NK-92 (cell line): ENCODE data around the gene TBC1D10A.

ENCODE experiments used
- DNase-seq: peaks from one replicate; lab custom pipeline; 2025; ENCODE audit not compliant: unreplicated experiment; lab: John Stamatoyannopoulos, UW

Gene TBC1D10A

DNA sequence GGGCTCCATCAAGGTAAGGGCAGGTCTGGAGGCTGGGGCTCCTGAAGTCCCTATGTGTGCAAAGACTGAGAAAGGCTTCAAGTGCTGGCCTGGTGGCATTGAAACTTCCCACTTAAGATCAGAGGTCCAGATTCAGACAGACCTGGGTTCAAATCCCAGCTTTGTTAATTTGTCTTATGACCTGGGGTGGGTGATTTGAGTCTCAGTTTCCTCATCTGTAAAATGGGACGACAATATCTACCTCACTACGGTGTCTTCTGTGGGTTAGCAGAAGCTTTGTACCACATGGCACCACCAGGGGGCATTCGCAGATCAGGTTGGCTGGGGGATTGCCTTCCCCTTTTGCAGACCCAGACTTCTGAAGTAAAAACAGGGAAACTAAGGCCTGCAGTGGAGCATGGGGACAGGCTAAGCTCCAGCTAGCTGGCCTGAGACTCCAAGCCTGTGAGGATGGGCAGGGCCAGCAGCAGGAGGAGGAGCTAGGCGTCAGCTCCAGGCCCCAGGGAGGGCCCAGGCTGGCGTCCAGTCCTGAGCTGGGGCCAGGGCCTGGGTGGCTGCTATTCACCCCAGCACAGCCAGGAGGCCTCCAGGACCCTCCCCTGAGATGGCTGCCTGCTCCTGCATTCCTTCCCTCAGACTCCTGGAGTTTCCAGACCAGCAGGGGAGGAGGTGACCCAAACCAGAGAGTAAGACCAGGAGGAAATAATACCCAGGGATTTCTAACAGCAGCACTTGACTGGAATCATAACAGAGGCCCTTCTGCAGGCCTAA is 38.9 kb downstream of the TBC1D10A start:
- DNase-seq: peak; percentile 28

DNA sequence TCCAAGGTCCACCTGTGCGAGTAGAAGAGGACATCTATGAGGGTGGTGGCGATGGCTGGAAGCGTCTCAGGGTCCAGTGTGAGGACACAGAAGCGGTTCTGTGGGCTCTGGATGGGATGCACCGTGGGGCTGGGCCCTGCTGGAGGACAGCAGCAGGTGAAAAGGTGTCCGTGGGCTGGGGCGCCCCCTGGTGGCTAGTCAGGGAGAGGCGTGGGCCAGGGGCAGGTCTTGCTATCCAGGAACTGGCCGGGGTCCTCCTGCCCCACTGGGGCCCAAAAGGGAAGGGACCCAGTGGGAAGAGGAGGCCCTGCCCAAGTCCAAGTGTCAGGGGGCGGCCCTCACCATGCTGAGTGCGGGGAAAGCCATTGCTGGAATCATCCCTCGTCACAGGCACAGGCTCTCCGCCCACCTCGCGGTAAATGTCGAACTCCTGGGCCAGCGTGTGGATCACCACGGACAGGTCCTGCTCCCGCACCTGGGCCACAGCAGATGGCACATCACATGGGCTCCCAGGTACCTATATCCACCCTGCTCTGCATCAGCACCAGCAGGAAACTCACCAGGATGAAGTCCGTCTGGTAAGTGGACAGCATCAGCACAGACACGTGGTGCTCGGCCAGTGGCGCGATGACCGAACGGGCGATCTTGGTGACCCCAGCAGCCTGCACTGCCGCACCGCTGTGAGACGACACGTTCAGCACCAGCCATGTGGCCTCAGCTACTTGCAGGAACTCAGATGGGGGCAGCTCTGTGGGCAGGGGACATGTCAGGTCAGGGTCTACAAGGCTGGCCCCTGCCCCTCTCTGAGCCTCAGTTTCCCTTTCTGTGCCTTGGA is 39.7 kb downstream of the TBC1D10A start:
- DNase-seq: no peak

DNA sequence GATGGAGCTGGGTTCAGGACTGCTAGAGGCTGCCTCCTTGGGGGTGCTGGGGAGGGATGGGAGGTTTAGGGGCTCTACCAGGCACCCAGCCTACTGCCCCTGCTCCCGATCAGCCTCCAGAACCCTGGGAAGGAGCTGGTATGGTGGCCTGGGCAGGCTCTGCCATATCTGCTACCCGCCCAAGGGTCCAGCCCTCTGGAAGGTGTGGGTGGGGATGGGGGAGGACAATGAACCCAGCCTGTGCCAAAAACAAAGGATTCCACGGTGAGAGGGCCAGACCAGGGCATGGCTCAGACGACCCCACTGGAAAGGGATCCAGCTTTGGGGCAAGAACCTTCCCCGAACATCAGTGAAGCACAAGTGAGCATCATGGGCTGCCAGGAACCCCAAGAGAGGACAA is 40.4 kb downstream of the TBC1D10A start:
- no peak for DNase-seq

DNA sequence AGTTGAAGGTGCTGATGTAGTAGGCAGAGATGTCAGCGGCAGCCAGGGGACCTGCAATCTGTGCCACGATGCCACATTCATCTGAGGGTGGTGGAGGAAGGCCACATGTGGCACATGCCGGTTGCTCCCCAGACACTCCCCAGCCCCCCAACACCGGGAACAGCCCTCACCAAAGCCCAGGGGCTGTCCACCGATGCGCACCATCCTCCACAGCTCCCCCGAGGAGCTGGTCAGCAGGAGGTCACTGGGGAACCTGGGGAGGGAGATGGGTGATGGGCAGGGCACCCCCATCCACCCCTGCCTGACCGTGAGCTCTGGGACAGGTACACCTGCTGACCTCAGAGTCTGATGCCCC is 40.9 kb downstream of the TBC1D10A start:
- no peak for DNase-seq

DNA sequence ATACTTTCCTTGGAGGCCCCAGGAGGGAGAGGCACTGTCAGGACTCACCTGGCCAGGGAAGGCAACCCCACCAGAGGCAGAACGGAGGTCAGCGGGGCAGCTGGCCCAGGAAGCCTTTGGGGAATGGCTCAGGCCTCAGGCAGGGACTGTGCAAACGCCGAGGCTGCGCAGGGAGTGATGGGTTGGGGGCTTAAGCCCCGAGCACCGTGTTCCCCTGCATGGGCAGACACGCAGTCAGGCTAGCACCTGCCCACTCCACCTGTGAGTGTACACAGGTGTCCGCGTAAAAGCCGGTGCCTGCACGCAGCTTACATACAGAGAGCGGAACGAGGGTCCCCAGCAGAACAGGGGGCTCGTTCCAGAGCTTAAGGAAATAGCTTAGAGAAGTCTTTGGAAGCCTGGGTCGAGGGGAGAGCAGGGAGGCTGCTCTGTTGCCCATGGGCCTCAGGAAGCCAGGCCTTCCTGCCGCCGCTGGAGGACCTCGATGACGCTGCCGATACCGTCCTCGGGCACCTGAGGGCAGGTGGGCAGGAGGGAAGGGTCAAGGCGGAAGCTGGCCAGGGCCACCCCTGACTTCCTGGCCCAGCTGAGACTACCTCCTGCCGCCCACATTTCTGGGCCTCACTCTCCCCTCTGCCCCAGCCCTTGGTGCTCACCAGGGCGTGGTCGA is 41.4 kb downstream of the TBC1D10A start:
- no peak for DNase-seq

DNA sequence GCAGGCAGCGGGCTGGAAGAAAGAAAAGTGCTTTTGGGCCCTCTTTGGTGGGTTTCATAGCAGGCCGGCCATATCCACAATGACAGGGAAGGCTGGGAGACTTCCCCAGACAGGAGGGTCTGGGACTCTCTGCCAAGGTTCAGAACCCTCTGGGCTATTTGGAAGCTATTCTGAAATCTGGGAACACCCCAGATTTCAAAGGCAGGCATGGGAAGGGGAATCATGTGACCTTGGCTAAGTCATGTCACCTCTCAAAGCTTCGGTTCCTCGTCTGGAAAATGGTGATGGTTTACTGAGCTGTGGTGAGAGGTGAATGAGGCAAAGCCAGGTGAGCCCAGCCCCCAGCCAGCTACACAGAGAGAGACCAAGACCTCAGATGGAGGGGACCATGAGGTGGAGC is 42.1 kb downstream of the TBC1D10A start:
- no peak for DNase-seq

DNA sequence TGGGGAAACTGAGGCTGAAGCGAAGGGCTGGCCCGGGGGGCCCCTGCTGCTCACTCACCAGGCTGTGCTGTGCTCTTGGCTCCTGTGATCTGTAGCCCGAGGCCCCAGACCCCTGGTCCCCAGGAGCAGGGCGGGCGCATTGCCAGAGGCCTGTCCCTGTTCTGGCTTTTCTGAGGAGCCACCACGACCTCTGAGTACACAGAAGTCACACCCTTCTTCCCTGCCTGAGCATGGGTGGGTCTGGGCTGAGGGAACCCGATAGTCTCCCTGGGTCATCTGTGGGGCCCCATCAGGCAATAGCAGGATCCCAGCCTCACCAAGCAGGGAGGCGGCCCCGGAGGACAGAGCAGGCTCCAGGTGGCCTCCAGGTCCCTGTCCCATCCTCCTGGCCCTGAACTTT is 42.6 kb downstream of the TBC1D10A start:
- no peak for DNase-seq

DNA sequence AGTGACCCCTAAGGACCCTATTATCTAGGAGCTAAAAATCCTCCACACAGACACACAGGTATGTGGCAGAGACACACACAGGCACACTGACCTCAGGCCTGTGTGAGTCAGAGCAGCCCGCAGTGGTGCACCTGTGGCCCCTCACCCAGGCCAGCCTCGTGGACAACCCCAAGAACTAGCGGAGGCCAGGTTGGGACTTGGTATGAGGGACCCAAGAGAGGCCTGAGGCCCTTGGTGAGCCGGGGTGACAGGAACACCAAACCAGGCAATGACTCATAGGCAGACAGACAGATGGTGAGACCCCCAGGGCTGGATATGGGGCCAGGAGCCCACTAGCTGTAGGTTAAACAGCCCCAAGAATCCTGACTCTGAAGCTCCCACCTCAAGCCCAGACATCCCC is 43.4 kb downstream of the TBC1D10A start:
- no peak for DNase-seq

DNA sequence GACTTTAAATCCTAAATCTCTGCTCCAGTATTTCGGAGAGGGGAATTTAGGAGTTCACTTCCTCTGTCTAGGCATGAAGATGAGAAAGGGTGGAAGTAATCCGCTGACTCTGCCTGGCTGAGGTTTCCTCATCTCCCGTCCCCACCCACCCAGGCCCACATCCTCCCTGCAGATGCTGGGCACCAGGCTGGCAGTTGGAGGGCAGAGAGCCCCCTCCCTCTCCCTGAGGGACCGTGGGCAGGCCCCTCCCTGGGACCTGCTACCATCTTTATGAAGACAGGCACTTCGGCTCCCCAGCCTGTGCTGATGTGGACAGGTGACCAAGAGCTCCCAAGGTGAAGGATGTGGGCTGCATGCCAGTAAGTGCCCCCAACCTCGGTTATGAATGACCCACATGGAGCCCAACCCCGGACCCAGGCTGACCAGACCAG is 44.1 kb downstream of the TBC1D10A start:
- DNase-seq: no peak

DNA sequence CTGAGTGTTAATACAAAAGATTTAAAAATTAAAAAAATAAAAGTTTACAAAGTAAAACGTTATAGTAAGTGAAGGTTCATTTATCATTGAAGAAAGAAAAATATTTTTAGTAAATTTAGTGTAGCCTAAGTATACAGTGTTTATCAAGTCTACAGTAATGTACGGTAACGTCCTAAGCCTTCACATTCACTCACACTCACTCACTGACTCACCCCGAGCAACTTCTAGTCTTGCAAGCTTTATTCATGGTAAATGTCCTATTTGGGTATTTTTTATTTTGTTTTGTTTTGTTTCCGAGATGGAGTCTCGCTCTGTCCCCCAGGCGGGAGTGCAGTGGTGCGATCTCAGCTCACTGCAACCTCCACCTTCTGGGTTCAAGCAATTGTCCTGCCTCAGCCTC is 46.2 kb downstream of the TBC1D10A start:
- no peak for DNase-seq

DNA sequence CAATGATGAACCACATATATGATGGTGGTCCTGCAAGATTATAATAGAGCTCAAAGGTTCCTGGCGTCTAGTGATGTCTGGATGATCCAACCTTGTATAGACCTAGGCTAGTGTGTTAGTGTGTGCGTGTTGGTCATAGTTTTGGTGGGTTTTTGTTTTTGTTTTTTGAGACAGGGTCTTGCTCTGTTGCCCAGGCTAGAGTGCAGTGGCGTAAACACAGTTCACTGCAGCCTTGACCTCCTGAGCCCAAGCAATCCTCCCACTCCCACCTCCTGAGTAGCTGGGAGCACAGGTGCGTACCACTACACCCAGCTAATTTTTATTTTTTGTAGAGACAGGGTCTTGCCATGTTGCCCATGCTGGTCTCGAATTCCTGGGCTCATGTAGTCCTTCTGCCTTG is 46.8 kb downstream of the TBC1D10A start:
- DNase-seq: no peak

DNA sequence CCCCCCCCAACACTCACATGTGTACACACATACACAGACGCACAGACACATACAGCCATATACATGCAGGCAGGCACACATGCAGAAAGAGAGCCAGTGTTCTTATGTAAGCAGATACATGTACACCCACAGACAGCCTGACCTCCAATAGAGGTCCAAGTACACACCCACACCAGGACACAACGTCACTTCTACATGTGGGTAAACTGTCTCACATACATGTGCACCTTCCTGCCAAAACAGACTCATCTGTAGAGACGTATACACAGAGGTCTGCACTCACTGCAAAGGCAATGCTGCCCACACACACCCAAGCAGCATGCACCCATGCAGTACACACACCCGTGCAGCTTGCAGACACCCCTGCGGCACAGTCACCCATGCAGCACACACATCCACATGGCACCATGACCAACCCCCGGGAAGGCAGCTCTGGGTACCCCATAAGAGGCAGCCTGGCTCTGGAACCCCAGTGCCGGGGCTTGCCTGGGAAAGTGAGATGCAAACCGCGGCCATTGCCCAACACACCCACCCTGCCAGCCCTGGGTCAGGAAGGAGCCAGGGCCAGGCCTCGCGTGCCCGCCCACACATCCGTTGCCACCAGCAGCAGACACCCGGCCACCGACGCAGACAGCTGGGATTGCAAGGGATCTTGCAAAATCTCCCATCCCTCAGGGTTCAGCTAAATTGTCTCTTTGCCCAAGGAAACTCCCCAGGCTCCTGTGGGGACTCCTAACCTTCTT is 47.5 kb downstream of the TBC1D10A start:
- DNase-seq: no peak

DNA sequence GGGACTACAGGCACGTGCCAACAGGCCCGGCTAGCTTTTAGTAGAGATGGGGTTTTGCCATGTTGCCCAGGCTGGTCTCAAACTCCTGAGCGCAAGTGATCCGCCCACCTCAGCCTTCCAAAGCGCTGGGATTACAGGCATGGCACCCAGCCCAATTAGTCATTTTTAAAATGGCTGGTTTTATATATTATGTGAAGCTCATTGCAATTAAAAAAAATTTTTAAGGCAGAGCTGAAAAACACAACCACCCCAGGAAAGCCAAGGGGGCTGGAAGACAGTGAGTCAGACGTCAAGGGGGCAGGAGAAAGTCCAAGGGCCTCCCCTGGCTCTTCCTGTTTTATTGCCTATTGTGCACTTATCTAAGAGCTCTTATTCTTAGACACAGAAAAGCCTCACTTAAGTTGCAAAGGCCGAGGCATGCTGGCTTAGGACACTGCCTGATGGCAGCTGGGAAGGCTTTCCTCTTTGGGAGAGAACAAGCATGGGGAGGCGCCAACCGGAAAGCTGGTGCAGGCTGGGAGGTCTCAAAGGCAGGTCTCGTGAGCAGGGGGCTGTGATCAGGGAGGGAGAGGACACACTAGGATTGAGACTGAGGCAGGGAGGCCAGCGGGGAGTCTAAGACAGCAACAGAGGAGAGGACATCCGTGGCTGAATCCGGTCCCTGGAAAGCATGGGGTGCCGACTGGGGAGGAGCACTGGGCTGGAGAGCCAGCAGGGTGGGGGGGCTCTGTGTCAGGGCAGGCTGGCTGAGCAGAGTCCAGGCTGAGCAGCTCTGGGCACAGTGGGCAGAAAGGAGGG is 49.0 kb downstream of the TBC1D10A start:
- no peak for DNase-seq

DNA sequence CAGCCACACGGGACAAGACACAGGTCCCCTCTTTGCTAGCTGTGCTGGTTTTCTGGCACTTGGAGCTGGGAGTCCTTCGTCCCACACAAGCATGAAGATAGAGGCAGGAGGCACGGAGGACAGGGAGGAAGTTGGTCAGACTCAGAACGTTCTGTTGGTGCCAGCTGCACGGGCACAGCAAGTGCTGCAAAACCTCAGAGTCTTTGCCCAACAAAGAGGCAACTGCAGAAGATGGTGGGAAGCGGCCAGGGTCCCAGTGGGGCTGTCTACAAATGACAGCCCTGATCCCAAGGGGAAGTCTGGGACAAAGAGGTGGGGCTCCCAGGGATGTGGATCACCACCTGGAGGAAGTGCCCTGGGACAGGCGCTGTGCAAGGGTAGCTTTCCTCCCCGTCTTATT is 50.7 kb downstream of the TBC1D10A start:
- DNase-seq: no peak

DNA sequence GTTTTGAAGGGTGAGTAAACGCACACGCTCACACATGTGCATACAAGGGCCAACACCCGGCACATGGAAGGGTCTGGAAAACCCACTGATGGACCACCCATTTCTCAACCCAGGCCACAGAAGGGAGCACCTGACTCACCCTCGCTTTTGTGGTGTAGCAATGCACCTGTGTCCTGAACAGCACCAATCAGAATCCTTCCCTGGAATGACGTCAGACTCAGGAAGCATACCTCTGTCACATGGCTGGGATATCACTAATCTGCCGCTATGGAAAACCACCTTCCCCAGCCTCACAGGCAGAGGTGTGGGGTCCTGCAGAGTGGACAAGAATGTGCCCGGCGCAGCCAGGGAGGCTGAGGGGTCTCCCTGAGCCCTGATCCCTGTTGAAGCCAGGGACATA is 51.1 kb downstream of the TBC1D10A start:
- DNase-seq: no peak

DNA sequence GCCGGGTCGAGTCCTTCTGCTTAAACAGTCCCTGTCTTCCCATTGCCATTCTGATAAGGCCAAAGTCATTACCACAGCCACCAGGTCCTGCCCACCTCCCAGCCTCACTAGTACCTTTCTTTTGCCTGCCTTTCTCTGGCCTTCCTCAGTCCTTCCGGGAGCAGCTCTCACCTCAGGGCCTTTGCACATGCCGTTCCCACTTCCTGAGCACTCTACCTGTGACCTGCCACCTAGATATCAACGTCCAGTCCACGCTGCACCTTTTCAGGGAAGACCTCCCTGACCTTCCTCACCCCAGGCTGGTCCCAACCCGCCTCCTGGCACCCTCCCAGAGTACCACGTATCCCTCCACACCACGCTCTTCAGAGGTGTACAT is 52.3 kb downstream of the TBC1D10A start:
- no peak for DNase-seq

DNA sequence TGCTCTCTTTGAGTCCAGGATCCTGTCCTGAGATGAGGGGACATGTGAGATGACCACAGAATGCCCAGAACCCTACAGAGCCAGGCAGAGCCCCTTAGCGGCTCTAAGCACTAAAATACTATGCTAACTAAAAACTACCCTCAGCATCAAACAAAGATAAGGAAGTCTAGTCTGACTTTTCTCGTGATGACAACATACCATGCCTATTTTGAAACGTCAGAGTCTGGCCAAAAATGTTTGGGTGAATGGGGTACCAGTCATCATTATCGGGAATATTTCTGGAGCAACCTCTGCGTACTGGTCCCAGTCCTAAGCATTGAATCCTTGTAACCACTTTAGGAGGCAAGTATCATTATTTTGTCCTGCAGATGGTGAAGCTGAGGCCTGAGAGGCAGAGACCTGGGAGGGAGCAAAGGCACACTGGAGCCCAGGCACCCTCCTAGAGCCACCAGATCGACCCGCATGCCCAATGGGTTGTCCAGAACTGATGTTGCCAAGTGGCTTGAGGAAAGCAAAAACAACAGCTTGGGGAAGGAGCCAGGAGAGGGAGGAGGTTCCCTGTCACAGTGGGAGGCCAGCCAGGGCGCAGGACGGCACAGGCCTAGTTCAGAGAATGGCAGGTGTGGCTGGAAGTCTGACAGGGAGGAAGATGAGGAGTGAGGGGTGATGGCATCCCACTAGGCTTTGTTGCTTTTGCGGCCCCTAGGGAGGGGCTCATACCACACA is 52.9 kb downstream of the TBC1D10A start:
- DNase-seq: no peak

DNA sequence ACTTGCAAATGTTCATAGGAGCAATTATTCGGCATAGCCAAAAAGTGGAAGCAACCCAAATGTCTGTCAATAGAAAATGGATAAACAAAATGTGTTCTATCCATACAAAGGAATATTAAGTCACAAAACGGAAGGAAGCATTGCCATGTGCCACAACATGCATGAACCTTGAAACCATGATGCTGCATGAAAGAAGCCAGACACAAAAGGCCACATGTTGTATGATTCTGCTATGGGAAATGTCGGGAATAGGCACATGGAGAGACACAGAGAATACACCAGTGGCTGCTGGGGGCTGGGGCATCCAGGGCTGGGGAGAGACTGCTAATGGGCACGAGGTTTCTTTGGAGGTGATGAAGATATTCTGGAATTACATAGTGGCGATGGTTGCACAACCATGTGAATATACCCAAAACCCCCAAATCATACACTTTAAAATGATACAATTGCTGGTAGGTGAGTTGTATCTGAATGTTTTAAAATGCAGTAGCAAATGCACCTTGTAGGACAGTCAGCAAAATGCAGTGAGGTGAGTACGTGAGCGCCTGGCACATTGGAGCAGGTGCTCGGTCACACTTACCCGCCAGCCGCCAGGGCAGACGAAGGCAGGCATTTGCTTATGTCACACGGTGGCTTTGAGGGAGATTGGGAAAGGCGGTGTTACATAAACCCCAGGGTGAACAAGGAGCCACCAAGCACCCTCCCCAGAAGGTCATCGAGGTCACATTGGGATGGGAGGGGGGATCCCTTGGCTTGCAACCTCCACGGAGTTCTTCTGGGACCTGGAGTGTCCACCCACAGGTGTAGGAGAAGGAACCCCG is 53.8 kb downstream of the TBC1D10A start:
- DNase-seq: no peak

DNA sequence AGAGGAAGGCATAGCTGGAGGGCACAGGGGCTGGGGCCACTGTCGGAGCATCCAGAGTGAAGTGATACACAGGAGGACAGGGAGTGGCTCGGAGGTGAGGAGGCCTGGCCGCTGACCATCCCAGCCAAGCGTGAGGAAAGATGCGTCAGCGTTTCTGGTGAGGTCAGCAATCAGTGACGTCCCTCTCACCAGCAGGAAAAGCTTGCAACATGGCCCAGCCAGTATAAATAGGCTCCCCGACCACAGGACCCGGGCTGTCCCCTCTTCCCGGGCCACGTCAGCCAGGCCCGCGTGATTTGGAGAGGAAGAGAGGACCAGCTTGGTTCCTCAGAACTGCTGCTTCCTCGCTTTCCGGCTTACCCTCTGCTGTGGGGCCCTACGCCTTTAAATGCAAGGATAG is 55.9 kb downstream of the TBC1D10A start:
- DNase-seq: no peak
